A549 treated with ZK216348 at 1 μM for 4 hours (cell line): ENCODE measurements around the gene FOXA2. TPM values are rescaled to one million over a fixed set of nuclear protein-coding genes. Genes with fewer than 3 reads are reported as not detected.

Experiments
- total RNA-seq: library from RNA; stranded (reverse); fragments of 200-300 nt; extraction: Qiagen RNA extraction; gene quantifications from 5 replicates; pipeline ENCODE4 v1.2.3, GENCODE V29; 2022; ENCODE audit warnings: low read depth

The FOXA2 gene
- total RNA-seq = 13.0 to 21.7 TPM (median 17.6 TPM) in 5 replicates

DNA sequence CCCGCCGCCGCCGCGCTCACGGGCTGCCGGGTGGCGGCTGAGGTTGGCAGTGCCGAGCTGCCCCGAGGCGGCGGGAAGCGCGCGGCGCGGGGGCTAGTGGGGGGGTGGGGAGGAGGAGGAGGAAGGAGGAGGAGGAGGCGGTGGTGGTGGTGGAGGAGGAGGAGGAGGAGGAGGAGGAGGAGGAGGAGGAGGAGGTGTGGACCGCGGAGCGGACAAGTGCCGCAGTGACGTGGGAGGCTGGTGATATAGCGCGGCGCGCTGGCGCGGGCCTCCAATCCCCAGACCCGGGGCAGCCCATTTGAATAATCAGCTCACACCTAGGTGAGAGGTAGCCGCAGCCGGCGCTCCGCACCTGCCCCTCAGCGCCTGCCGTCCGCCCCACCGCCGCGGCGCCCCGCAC is at the start of gene FOXA2:
TSS of gene FOXA2 (minus strand) at position 51 of the 400 bp plus-strand sequence. CDS start 294 bp downstream, outside the sequence.

